ENCODE measurements around the gene TBXAS1. TPM values are rescaled to one million over a fixed set of nuclear protein-coding genes. Genes with fewer than 3 reads are reported as not detected.

TBXAS1 gene
- polyA plus RNA-seq, 2 of the 4 experiments (the other 2 are of a cell fraction): 8.8 to 11.6 TPM

DNA sequence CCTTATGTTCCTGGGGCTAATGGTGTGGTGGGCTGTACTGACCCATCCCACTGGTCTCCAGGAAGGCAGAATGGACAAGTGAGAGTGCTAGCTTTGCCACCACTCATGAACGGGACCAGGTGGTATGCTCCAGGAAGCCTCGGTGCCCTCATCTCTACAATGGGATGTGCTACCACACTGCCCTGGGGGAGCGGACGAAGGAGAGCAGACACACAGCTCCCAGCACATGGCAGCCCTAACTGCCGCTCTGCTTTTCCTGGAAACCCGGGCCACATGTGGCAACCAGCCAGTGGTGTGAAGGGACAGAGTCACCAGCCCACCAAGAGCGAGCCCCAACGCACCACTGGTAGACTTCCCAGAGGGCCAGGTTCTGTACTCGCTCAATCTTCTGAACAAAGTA, 197.9 kb downstream of the TBXAS1 start:
- WGBS (ENCODE audit: missing lambda C conversion rate): 90% methylated on average over 8 of the region's 9 CpGs
- H3K4me3 ChIP-seq: no peak overlapping the region
- no peak for DNase-seq (ENCODE audit: low read depth in 1 of 2, low spot score in 1 of 2)
- ATAC-seq: no peak
- TF ChIP-seq HOXB5 (CRISPR knock-in tag; IDR thresholded peaks at IDR 0.05): no peak
- TF ChIP-seq CEBPB (IDR thresholded peaks at IDR 0.05): no peak
- no peak for TF ChIP-seq NPAS2 (CRISPR knock-in tag; IDR thresholded peaks at IDR 0.05; ENCODE audit: borderline replicate concordance)
- TF ChIP-seq ZSCAN20 (CRISPR knock-in tag; IDR thresholded peaks at IDR 0.05): no peak
- TF ChIP-seq TP53 (CRISPR knock-in tag; IDR thresholded peaks at IDR 0.05): no peak
- TF ChIP-seq KDM5A (IDR thresholded peaks at IDR 0.05): no peak
- no peak for TF ChIP-seq RNF2 (IDR thresholded peaks at IDR 0.05; ENCODE audit: borderline replicate concordance, low read depth)
- no peak for TF ChIP-seq ZC3H11A (IDR thresholded peaks at IDR 0.05)
- no peak for TF ChIP-seq JUN (IDR thresholded peaks at IDR 0.05)
- no peak for TF ChIP-seq GATA3 (IDR thresholded peaks at IDR 0.05; ENCODE audit: borderline replicate concordance)
- TF ChIP-seq EHMT2 (IDR thresholded peaks at IDR 0.05; ENCODE audit: low read depth): no peak
- TF ChIP-seq, protein P1, sequence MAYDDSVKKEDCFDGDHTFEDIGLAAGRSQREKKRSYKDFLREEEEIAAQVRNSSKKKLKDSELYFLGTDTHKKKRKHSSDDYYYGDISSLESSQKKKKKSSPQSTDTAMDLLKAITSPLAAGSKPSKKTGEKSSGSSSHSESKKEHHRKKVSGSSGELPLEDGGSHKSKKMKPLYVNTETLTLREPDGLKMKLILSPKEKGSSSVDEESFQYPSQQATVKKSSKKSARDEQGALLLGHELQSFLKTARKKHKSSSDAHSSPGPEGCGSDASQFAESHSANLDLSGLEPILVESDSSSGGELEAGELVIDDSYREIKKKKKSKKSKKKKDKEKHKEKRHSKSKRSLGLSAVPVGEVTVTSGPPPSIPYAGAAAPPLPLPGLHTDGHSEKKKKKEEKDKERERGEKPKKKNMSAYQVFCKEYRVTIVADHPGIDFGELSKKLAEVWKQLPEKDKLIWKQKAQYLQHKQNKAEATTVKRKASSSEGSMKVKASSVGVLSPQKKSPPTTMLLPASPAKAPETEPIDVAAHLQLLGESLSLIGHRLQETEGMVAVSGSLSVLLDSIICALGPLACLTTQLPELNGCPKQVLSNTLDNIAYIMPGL (CRISPR knock-in tag; IDR thresholded peaks at IDR 0.05; ENCODE audit: borderline replicate concordance): no peak
- no peak for TF ChIP-seq TFCP2L1 (CRISPR knock-in tag; IDR thresholded peaks at IDR 0.05)
- TF ChIP-seq, protein P2, sequence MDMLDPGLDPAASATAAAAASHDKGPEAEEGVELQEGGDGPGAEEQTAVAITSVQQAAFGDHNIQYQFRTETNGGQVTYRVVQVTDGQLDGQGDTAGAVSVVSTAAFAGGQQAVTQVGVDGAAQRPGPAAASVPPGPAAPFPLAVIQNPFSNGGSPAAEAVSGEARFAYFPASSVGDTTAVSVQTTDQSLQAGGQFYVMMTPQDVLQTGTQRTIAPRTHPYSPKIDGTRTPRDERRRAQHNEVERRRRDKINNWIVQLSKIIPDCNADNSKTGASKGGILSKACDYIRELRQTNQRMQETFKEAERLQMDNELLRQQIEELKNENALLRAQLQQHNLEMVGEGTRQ (IDR thresholded peaks at IDR 0.05): no peak
- no peak for TF ChIP-seq KDM1A (IDR thresholded peaks at IDR 0.05; ENCODE audit: low read depth)
- TF ChIP-seq, protein P3, sequence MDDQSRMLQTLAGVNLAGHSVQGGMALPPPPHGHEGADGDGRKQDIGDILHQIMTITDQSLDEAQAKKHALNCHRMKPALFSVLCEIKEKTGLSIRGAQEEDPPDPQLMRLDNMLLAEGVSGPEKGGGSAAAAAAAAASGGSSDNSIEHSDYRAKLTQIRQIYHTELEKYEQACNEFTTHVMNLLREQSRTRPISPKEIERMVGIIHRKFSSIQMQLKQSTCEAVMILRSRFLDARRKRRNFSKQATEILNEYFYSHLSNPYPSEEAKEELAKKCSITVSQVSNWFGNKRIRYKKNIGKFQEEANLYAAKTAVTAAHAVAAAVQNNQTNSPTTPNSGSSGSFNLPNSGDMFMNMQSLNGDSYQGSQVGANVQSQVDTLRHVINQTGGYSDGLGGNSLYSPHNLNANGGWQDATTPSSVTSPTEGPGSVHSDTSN (IDR thresholded peaks at IDR 0.05): no peak
- TF ChIP-seq FOSB (CRISPR knock-in tag; IDR thresholded peaks at IDR 0.05): no peak
- no peak for FAIRE-seq
- ChIA-PET CTCF (interaction anchor here (1.1 kb wide), 1 partner anchor 23 kb away, joined by 3 read pairs; no protein-coding TSS in a partner anchor), POLR2A (no interaction called here)
- H3K27ac ChIP-seq: no peak overlapping the region
- H3K9me3 ChIP-seq: no peaks in the 10 kb centered on the region
- no peaks in the 10 kb centered on the region for H3K4me1 ChIP-seq
- no peak overlapping the region for H3K4me2 ChIP-seq

DNA sequence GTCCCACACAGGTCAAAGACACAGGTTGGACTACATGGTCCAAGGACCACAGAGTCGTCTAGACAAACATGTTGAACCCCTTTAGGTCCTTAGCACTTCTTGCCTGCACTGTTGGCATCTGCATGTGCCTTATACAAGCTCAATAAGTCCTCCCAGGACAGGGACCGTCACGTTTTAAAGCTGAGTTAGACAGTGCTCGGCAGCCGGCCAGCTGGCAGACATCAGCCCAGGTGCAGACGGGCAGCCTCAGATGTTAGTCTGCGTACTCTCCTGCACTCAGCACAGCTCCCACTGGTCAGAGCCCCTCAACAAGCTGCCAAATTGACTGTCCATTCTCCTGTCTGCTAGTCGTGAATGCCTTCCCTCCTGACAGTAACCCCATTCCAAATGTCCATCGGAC, 198.8 kb downstream of the TBXAS1 start:
- POLR2A ChIA-PET: no interaction called here
- H3K27ac ChIP-seq: no peak overlapping the region
- FAIRE-seq (no peak), ATAC-seq (no peak), DNase-seq (ENCODE audit: low read depth in 1 of 2, low spot score in 1 of 2) (no peak)
- CTCF ChIA-PET: no interaction called here
- H3K9me3 ChIP-seq: no peaks in the 10 kb centered on the region
- H3K4me2 ChIP-seq: no peak overlapping the region
- H3K4me3 ChIP-seq: no peak overlapping the region
- H3K4me1 ChIP-seq: no peaks in the 10 kb centered on the region
- WGBS (ENCODE audit: missing lambda C conversion rate): 71% methylated on average over 5 of the region's 9 CpGs
- TF ChIP-seq GATA3 (IDR thresholded peaks at IDR 0.05; ENCODE audit: borderline replicate concordance): no peak
- TF ChIP-seq, protein P2 (IDR thresholded peaks at IDR 0.05): no peak
- no peak for TF ChIP-seq KDM1A (IDR thresholded peaks at IDR 0.05; ENCODE audit: low read depth)
- no peak for TF ChIP-seq MYC (IDR thresholded peaks at IDR 0.05; ENCODE audit: borderline replicate concordance, low read length)
- no peak for TF ChIP-seq SMC3 (IDR thresholded peaks at IDR 0.05)
- TF ChIP-seq TP53 (CRISPR knock-in tag; IDR thresholded peaks at IDR 0.05): no peak
- TF ChIP-seq POLR2AphosphoS2 (conservative IDR thresholded peaks at IDR 0.05; ENCODE audit: low read length): no peak
- no peak for TF ChIP-seq RARB (CRISPR knock-in tag; IDR thresholded peaks at IDR 0.05)
- TF ChIP-seq CBX8 (IDR thresholded peaks at IDR 0.05): no peak
- TF ChIP-seq, protein P3 (IDR thresholded peaks at IDR 0.05): no peak
- TF ChIP-seq, protein P4, sequence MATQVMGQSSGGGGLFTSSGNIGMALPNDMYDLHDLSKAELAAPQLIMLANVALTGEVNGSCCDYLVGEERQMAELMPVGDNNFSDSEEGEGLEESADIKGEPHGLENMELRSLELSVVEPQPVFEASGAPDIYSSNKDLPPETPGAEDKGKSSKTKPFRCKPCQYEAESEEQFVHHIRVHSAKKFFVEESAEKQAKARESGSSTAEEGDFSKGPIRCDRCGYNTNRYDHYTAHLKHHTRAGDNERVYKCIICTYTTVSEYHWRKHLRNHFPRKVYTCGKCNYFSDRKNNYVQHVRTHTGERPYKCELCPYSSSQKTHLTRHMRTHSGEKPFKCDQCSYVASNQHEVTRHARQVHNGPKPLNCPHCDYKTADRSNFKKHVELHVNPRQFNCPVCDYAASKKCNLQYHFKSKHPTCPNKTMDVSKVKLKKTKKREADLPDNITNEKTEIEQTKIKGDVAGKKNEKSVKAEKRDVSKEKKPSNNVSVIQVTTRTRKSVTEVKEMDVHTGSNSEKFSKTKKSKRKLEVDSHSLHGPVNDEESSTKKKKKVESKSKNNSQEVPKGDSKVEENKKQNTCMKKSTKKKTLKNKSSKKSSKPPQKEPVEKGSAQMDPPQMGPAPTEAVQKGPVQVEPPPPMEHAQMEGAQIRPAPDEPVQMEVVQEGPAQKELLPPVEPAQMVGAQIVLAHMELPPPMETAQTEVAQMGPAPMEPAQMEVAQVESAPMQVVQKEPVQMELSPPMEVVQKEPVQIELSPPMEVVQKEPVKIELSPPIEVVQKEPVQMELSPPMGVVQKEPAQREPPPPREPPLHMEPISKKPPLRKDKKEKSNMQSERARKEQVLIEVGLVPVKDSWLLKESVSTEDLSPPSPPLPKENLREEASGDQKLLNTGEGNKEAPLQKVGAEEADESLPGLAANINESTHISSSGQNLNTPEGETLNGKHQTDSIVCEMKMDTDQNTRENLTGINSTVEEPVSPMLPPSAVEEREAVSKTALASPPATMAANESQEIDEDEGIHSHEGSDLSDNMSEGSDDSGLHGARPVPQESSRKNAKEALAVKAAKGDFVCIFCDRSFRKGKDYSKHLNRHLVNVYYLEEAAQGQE (IDR thresholded peaks at IDR 0.05): no peak
- TF ChIP-seq EP300 (IDR thresholded peaks at IDR 0.05): no peak
- TF ChIP-seq, protein P5, sequence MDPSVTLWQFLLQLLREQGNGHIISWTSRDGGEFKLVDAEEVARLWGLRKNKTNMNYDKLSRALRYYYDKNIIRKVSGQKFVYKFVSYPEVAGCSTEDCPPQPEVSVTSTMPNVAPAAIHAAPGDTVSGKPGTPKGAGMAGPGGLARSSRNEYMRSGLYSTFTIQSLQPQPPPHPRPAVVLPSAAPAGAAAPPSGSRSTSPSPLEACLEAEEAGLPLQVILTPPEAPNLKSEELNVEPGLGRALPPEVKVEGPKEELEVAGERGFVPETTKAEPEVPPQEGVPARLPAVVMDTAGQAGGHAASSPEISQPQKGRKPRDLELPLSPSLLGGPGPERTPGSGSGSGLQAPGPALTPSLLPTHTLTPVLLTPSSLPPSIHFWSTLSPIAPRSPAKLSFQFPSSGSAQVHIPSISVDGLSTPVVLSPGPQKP (IDR thresholded peaks at IDR 0.05; ENCODE audit: low read depth, low read length): no peak
- TF ChIP-seq, protein P6, sequence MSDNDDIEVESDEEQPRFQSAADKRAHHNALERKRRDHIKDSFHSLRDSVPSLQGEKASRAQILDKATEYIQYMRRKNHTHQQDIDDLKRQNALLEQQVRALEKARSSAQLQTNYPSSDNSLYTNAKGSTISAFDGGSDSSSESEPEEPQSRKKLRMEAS (IDR thresholded peaks at IDR 0.05): no peak
